Measurements from ENCODE around the gene CD8A. TPM values are rescaled to one million over a fixed set of nuclear protein-coding genes. Genes with fewer than 3 reads are reported as not detected.

CD8A gene
- total RNA-seq, 2 donors from 2014 or later = 0.39 to 0.52 TPM

DNA sequence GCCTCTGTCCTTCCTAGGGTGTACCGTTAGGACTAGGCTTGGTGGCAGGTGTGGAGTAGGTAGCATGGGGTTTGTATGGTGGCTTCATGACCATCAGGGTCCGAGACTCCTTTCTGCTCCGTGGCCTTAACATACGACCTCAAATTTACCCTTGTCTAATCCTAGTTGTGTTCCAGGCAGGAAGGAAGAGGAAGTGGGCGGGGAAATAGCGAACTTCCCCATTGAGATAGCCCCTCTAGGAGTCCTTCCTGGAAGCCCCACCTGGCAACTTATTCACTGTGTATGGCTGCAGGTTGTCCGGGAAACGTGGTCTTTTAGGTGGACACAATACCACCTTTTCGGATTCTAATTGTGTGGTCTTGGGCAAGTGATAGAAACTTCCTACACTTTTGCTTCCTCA is 9.3 kb downstream of the CD8A start:
- DNase-seq (ENCODE audit: low spot score) = no peak
- TF ChIP-seq, protein P1, sequence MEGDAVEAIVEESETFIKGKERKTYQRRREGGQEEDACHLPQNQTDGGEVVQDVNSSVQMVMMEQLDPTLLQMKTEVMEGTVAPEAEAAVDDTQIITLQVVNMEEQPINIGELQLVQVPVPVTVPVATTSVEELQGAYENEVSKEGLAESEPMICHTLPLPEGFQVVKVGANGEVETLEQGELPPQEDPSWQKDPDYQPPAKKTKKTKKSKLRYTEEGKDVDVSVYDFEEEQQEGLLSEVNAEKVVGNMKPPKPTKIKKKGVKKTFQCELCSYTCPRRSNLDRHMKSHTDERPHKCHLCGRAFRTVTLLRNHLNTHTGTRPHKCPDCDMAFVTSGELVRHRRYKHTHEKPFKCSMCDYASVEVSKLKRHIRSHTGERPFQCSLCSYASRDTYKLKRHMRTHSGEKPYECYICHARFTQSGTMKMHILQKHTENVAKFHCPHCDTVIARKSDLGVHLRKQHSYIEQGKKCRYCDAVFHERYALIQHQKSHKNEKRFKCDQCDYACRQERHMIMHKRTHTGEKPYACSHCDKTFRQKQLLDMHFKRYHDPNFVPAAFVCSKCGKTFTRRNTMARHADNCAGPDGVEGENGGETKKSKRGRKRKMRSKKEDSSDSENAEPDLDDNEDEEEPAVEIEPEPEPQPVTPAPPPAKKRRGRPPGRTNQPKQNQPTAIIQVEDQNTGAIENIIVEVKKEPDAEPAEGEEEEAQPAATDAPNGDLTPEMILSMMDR (IDR thresholded peaks at IDR 0.05) = no peak
- Histone ChIP-seq H3K4me3 (no peak overlapping the region), H3K4me1 (peaks cover 0 to 19% of the 10 kb centered on the region in 2 donors), H3K9me3 (no peaks in the 10 kb centered on the region), H3K36me3 (no peaks in the 10 kb centered on the region), H3K27me3 (no peaks in the 10 kb centered on the region), H3K27ac (no peak overlapping the region)

DNA sequence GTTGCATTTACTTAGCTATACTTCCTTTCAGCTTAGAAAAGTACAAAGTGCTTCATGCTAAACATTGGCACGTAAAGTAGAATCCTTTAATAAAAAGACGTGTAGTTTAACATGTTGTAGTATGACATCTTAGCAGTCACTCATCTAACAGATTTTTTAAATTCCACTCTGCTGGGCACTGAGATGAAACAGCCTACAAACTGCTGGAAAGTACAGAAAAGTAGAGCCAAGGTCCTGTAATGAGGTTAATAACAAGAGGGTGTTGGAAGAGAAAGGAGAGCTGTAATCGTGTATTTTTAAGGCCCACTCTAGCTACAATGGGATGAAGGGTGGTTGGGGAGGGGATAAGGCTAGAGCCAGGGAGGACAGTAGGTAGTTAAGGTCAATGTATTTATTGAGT is 10.7 kb downstream of the CD8A start:
- no peak for DNase-seq (ENCODE audit: low spot score)
- Histone ChIP-seq H3K36me3 (no peaks in the 10 kb centered on the region), H3K27me3 (no peaks in the 10 kb centered on the region), H3K4me1 (peaks cover 0 to 19% of the 10 kb centered on the region in 2 donors), H3K4me3 (no peak overlapping the region), H3K27ac (no peak overlapping the region), H3K9me3 (no peaks in the 10 kb centered on the region)
- TF ChIP-seq, protein P1 (IDR thresholded peaks at IDR 0.05) = no peak

DNA sequence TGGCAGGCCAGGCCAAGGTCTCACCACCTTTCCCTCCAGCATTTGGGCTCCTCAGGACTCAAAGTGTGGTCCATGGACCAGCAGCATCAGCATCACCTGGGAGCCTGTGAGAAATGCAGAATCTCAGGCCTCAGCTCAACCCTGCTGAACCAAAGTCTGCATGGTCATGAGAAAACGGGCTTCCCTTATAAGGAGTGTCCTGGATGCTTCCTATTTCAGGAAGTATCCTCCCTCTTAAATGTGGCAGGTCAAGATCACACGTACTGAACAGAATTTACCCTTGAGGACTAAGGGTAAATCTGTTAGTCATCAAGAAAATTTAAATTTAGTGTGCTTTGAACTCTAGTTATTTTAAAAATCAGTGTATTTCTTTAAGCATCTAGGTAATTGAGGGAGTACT is 11.8 kb downstream of the CD8A start:
- Histone ChIP-seq H3K4me3 (no peak overlapping the region), H3K36me3 (no peaks in the 10 kb centered on the region)

DNA sequence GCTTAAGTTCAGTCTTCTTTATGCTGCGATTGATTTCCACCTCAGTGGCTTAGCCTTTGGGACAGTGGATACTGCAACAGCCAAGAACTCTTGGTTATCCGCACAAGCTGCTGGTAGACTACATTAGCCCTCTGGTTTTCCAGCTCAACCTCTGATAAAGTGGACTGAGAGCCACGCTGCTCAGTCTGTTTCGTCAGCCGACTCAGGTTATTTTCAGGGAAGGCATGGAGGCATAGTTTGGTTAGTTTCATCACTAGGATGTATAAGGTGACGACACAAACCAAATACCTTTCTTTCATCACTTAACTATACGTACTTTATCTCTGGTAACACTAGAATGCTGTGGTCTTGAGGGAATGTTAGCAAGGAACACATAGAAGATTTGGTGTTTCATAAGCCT is 14.2 kb downstream of the CD8A start:
- DNase-seq (ENCODE audit: low spot score) = no peak
- TF ChIP-seq, protein P1 (IDR thresholded peaks at IDR 0.05) = no peak
- H3K36me3 ChIP-seq = peaks cover 8% of the 10 kb centered on the region

More for the DNA sequence above, 11.8 kb downstream of the CD8A start:
- H3K27ac ChIP-seq = peak overlapping the region; percentile 17 to 46
- TF ChIP-seq, protein P1 (IDR thresholded peaks at IDR 0.05) = no peak
- no peaks in the 10 kb centered on the region for H3K9me3 ChIP-seq
- H3K27me3 ChIP-seq = no peaks in the 10 kb centered on the region
- no peak for DNase-seq (ENCODE audit: low spot score)
- peaks cover 0 to 19% of the 10 kb centered on the region in 2 donors for H3K4me1 ChIP-seq

DNA sequence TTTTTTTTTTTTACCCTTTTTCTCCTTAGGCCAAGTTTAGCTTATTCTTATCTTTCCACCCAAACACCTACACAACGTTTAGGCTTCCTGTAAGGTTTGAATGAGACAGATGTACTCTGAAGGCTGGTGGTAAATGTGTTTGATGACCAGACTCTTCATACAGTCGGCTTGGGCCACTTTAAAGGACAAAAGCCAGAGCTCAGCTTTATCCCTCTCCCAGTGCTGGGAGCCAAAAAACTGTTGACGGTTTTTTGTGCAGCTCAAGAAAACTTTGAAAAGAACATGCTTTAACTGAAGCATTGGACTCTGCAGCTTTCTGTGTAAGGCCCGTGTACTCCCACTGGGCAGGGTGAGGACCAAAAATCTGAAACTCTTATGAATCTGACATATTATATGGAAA is 15.4 kb downstream of the CD8A start:
- H3K36me3 ChIP-seq = peaks cover 20% of the 10 kb centered on the region
- H3K9me3 ChIP-seq = no peaks in the 10 kb centered on the region
- TF ChIP-seq, protein P1 (IDR thresholded peaks at IDR 0.05) = no peak
- no peak overlapping the region for H3K27ac ChIP-seq
- no peak for DNase-seq (ENCODE audit: low spot score)
- H3K4me1 ChIP-seq = peaks cover 0 to 16% of the 10 kb centered on the region in 2 donors
- no peaks in the 10 kb centered on the region for H3K27me3 ChIP-seq
- no peak overlapping the region for H3K4me3 ChIP-seq

More for the DNA sequence above, 14.2 kb downstream of the CD8A start:
- peaks cover 0 to 19% of the 10 kb centered on the region in 2 donors for H3K4me1 ChIP-seq
- H3K27ac ChIP-seq = no peak overlapping the region
- no peak overlapping the region for H3K4me3 ChIP-seq
- no peaks in the 10 kb centered on the region for H3K9me3 ChIP-seq
- no peaks in the 10 kb centered on the region for H3K27me3 ChIP-seq

DNA sequence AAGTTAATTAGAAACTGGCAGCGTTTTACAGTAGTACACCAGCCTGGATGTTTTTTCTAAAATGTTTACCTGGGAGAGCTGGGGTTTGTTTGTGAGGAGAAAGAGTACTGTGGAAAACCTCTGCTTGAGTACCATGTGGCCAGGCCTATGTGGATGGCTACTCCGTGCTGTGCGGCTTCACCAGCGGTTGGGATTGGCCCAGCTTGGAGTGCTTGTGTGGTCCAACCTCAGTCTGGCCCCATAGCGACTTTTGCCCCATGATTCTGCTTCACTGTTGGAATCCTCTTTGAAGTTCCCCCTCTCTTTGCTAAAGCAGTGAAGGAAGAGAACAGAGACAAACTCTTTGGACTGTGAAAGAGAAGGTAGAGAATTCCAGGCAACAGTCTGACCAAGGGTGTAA is 15.9 kb downstream of the CD8A start:
- peaks cover 0 to 14% of the 10 kb centered on the region in 2 donors for H3K4me1 ChIP-seq
- TF ChIP-seq, protein P1 (IDR thresholded peaks at IDR 0.05) = no peak
- H3K27me3 ChIP-seq = no peaks in the 10 kb centered on the region
- peaks cover 25% of the 10 kb centered on the region for H3K36me3 ChIP-seq
- no peak for DNase-seq (ENCODE audit: low spot score)
- no peaks in the 10 kb centered on the region for H3K9me3 ChIP-seq
- H3K4me3 ChIP-seq = no peak overlapping the region
- no peak overlapping the region for H3K27ac ChIP-seq

Measured in right atrium auricular region (tissue), 2 donors.